K562 (cell line): Measurements from ENCODE around the gene FUCA1. TPM values are rescaled to one million over a fixed set of nuclear protein-coding genes. Genes with fewer than 3 reads are reported as not detected.
A peak's percentile ranks its signal among the peaks of the same experiment; 100 is the strongest.

Experiments used
- BMI1 ChIP-seq: fragments of 150-350 bp; IDR thresholded peaks from 2 replicates; pipeline ENCODE4 v1.6.1; 2014; ENCODE audit warnings: low read length
- CTBP1 ChIP-seq: fragments of 450-650 bp; IDR thresholded peaks from 2 replicates; pipeline ENCODE4 v1.6.1; 2016; ENCODE audit warnings: borderline replicate concordance
- DACH1 ChIP-seq: fragments of 450-650 bp; IDR thresholded peaks from 2 replicates; pipeline ENCODE4 v1.6.1; 2018; ENCODE audit not compliant: partially characterized antibody
- EGR1 ChIP-seq: fragments of 450-650 bp; conservative IDR thresholded peaks from 2 replicates; pipeline ENCODE4 v1.6.1; 2017; ENCODE audit warnings: mild to moderate bottlenecking
- EWSR1 ChIP-seq: fragments of 450-650 bp; IDR thresholded peaks from 2 replicates; pipeline ENCODE4 v1.6.1; 2018; ENCODE audit warnings: borderline replicate concordance, mild to moderate bottlenecking, low read depth, moderate library complexity; ENCODE audit not compliant: partially characterized antibody
- FOXP4 ChIP-seq: sonication (generic); formaldehyde crosslinking; IDR thresholded peaks from 2 replicates; pipeline ENCODE4 v1.8.0; 2022; ENCODE audit warnings: mild to moderate bottlenecking, missing genetic modification reagents, borderline replicate concordance
- GABPB1 ChIP-seq: sonication (generic); formaldehyde crosslinking; IDR thresholded peaks from 2 replicates; pipeline ENCODE4 v1.8.0; 2022; ENCODE audit warnings: mild to moderate bottlenecking, missing genetic modification reagents
- IRF2 ChIP-seq: sonication (generic); formaldehyde crosslinking; IDR thresholded peaks from 2 replicates; pipeline ENCODE4 v1.8.1; 2022; ENCODE audit warnings: mild to moderate bottlenecking, missing genetic modification reagents
- JUND ChIP-seq, 2 experiments: IDR thresholded peaks; 2 replicates in 1 of 2; 3 replicates in 1 of 2; pipeline ENCODE4 v1.6.1; 2011; ENCODE audit warnings: borderline replicate concordance in 2 of 2, low read depth in 2 of 2, low read length in 2 of 2, improper control_type of control experiment in 1 of 2, missing biosample characterization in 1 of 2, missing genetic modification characterization in 1 of 2, missing genetic modification reagents in 1 of 2
- KDM1A ChIP-seq, 2 experiments: fragments of 450-650 bp; IDR thresholded peaks; 2 replicates each; pipeline ENCODE4 v1.6.1; 2016; ENCODE audit warnings: mild to moderate bottlenecking in 2 of 2
- KLF1 ChIP-seq: fragments of 450-650 bp; IDR thresholded peaks from 2 replicates; pipeline ENCODE4 v1.6.1; 2016; ENCODE audit warnings: missing genetic modification characterization, missing compliant biosample characterization
- LARP7 ChIP-seq: fragments of 450-650 bp; IDR thresholded peaks from 2 replicates; pipeline ENCODE4 v1.6.1; 2016
- MAX ChIP-seq: sonication (generic); formaldehyde crosslinking; IDR thresholded peaks from 2 replicates; pipeline ENCODE4 v1.9.0; 2022; ENCODE audit warnings: mild to moderate bottlenecking, missing genetic modification reagents
- MCM7 ChIP-seq, 2 experiments: fragments of 450-650 bp; IDR thresholded peaks; 2 replicates each; pipeline ENCODE4 v1.6.1; 2016 to 2018
- PML ChIP-seq: IDR thresholded peaks from 2 replicates; pipeline ENCODE4 v1.6.1; 2012; ENCODE audit warnings: low read length, inconsistent platforms
- POLR2B ChIP-seq: fragments of 450-650 bp; IDR thresholded peaks from 2 replicates; pipeline ENCODE4 v1.6.1; 2018; ENCODE audit warnings: low read depth; ENCODE audit not compliant: partially characterized antibody
- RCOR1 ChIP-seq, 2 experiments: IDR thresholded peaks; 2 replicates each; pipeline ENCODE4 v1.6.1; 2012; ENCODE audit warnings: low read depth in 2 of 2, low read length in 2 of 2, borderline replicate concordance in 1 of 2, improper control_type of control experiment in 1 of 2
- SAFB2 ChIP-seq: fragments of 200-400 bp; formaldehyde crosslinking; IDR thresholded peaks from 2 replicates; pipeline ENCODE4 v1.6.1; 2018; ENCODE audit warnings: borderline replicate concordance, low read length, low read depth, moderate library complexity; ENCODE audit not compliant: severe bottlenecking
- SMARCC2 ChIP-seq: fragments of 450-650 bp; IDR thresholded peaks from 2 replicates; pipeline ENCODE4 v1.6.1; 2017; ENCODE audit warnings: antibody characterized with exemption, moderate library complexity, mild to moderate bottlenecking, low read depth
- SMC3 ChIP-seq: conservative IDR thresholded peaks from 2 replicates; pipeline ENCODE4 v1.6.1; 2011; ENCODE audit warnings: low read depth, low read length, improper control_type of control experiment; ENCODE audit not compliant: insufficient read depth
- TAF1 ChIP-seq: IDR thresholded peaks from 2 replicates; pipeline ENCODE4 v1.6.1; 2011; ENCODE audit warnings: mild to moderate bottlenecking, low read length, moderate library complexity; ENCODE audit not compliant: insufficient read depth, control insufficient read depth, severe bottlenecking; ENCODE audit errors: extremely low read depth
- XRCC5 ChIP-seq: fragments of 200-400 bp; formaldehyde crosslinking; IDR thresholded peaks from 2 replicates; pipeline ENCODE4 v1.6.1; 2017; ENCODE audit warnings: low read depth, mild to moderate bottlenecking, low read length
- ZKSCAN3 ChIP-seq: fragments of 250-450 bp; sonication (Bioruptor Pico); IDR thresholded peaks from 2 replicates; pipeline ENCODE4 v1.4.0; 2020
- ZNF239 ChIP-seq: fragments of 250-450 bp; sonication (Bioruptor Pico); IDR thresholded peaks from 2 replicates; pipeline ENCODE4 v1.4.0; 2020; ENCODE audit warnings: mild to moderate bottlenecking
- ZNF274 ChIP-seq: IDR thresholded peaks from 2 replicates; pipeline ENCODE4 v1.6.1; 2011; ENCODE audit warnings: low read depth, mild to moderate bottlenecking, low read length, moderate library complexity, borderline replicate concordance
- ZNF695 ChIP-seq: fragments of 450-650 bp; formaldehyde crosslinking; IDR thresholded peaks from 2 replicates; pipeline ENCODE4 v1.4.0; 2020; ENCODE audit warnings: mild to moderate bottlenecking, moderate library complexity
- polyA plus RNA-seq, 8 experiments: library from polyadenylated mRNA; depleted of rRNA in 4 of 8; stranded (reverse) in 5 of 8; unstranded in 3 of 8; fragments of >200 nt; fragmentation: Nextera tagmentation in 2 of 8; fragmentation: Illumina TruSeq in 1 of 8; extraction: Ambion mirVana in 2 of 8; extraction: Trizol in 1 of 8; gene quantifications; 2 replicates each; pipeline versions ENCODE4 v1.2.1 to v1.2.3, GENCODE V29; 2011 to 2014; ENCODE audit warnings: inconsistent platforms in 1 of 8, missing spikeins in 1 of 8
- total RNA-seq, 7 experiments: library from RNA; depleted of rRNA in 6 of 7; stranded (reverse); fragments of >200 nt in 6 of 7; fragmentation: Illumina TruSeq in 2 of 7; extraction: Trizol in 2 of 7; gene quantifications; 2 replicates each; pipeline versions ENCODE4 v1.2.1 to v1.2.3, GENCODE V29; 2011 to 2021; ENCODE audit warnings: low replicate concordance in 1 of 7
- TF ChIP-seq, protein P1 (sequence below), 2 experiments: fragments of 450-650 bp; conservative IDR thresholded peaks; 2 replicates each; pipeline ENCODE4 v1.6.1; 2017; ENCODE audit warnings: mild to moderate bottlenecking in 2 of 2, moderate library complexity in 2 of 2

FUCA1 gene
- total and polyA plus RNA-seq, 9 of the 15 experiments (the other 6 are each of a cell fraction or from before 2014, with no cell fraction given), result 7.0 to 20.5 (median 13.5) TPM

- peak; percentile 94 for TF ChIP-seq XRCC5
- TF ChIP-seq IRF2 (CRISPR knock-in tag), result no peak
- peak; percentile 58 for TF ChIP-seq POLR2B
- TF ChIP-seq LARP7, result no peak
- TF ChIP-seq ZNF274, result no peak
- no peak for TF ChIP-seq DACH1
- 0 out of 4 replicates have a peak, but pooled peaks of 1 of the 2 experiments have one; percentile 30 for TF ChIP-seq RCOR1 (IDR thresholded peaks at IDR 0.05; ENCODE audit: borderline replicate concordance in 1 of 2, low read depth in 2 of 2, low read length in 2 of 2)
- TF ChIP-seq MCM7 (IDR thresholded peaks at IDR 0.05), result no peak
- no peak for TF ChIP-seq FOXP4 (CRISPR knock-in tag)
- TF ChIP-seq SAFB2, result no peak
- TF ChIP-seq BMI1, result no peak
- TF ChIP-seq JUND (IDR thresholded peaks at IDR 0.05; ENCODE audit: borderline replicate concordance, low read depth, low read length), result peak; percentile 69
- TF ChIP-seq JUND (tag; IDR thresholded peaks at IDR 0.05; ENCODE audit: borderline replicate concordance, low read depth, low read length), result peak; percentile 19; the same call in 1 of the 3 replicates
- no peak for TF ChIP-seq ZNF695 (CRISPR knock-in tag)
- TF ChIP-seq CTBP1, result peak; percentile 81
- TF ChIP-seq MAX, result peak; percentile 23; the same call in 1 of the 2 replicates
- TF ChIP-seq TAF1, result peak; percentile 45
- no peak for TF ChIP-seq SMARCC2
- peak; percentile 63 for TF ChIP-seq GABPB1 (CRISPR knock-in tag)
- peak; percentile 79 for TF ChIP-seq SMC3
- TF ChIP-seq EGR1, result peak; percentile 50
- TF ChIP-seq EWSR1, result no peak
- 0 out of 2 replicates have a peak, but pooled peaks have one; percentile 18 for TF ChIP-seq KLF1 (tag)
- no peak for TF ChIP-seq KDM1A (IDR thresholded peaks at IDR 0.05)
- no peak for TF ChIP-seq ZKSCAN3
- TF ChIP-seq, protein P1, sequence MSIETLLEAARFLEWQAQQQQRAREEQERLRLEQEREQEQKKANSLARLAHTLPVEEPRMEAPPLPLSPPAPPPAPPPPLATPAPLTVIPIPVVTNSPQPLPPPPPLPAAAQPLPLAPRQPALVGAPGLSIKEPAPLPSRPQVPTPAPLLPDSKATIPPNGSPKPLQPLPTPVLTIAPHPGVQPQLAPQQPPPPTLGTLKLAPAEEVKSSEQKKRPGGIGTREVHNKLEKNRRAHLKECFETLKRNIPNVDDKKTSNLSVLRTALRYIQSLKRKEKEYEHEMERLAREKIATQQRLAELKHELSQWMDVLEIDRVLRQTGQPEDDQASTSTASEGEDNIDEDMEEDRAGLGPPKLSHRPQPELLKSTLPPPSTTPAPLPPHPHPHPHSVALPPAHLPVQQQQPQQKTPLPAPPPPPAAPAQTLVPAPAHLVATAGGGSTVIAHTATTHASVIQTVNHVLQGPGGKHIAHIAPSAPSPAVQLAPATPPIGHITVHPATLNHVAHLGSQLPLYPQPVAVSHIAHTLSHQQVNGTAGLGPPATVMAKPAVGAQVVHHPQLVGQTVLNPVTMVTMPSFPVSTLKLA (conservative IDR thresholded peaks at IDR 0.05), result peak in 1 of 2 experiments; percentile 40; a peak in 1 of 4 replicates
- no peak for TF ChIP-seq ZNF239 (CRISPR knock-in tag)
- TF ChIP-seq PML, result no peak; the same call in 1 of the 2 replicates
Observed at GRCh38 chr1:23867895-23868556, at the start of gene FUCA1 (continued).
